HG02840 (cell line): Measurements from ENCODE around the gene MAPT.
"Not testable (repeated sequence)": the region's sequence is repeated elsewhere in the genome, so short reads cannot be mapped to it uniquely, and the experiment has no call there.

ENCODE experiments used
- ATAC-seq: cut with Tn5 transposase; IDR thresholded peaks from one replicate; pipeline ENCODE4 v1.9.1; 2021; ENCODE audit warnings: mild to moderate bottlenecking, moderate library complexity, moderate number of reproducible peaks; ENCODE audit not compliant: unreplicated experiment, low FRiP score

Gene MAPT

DNA sequence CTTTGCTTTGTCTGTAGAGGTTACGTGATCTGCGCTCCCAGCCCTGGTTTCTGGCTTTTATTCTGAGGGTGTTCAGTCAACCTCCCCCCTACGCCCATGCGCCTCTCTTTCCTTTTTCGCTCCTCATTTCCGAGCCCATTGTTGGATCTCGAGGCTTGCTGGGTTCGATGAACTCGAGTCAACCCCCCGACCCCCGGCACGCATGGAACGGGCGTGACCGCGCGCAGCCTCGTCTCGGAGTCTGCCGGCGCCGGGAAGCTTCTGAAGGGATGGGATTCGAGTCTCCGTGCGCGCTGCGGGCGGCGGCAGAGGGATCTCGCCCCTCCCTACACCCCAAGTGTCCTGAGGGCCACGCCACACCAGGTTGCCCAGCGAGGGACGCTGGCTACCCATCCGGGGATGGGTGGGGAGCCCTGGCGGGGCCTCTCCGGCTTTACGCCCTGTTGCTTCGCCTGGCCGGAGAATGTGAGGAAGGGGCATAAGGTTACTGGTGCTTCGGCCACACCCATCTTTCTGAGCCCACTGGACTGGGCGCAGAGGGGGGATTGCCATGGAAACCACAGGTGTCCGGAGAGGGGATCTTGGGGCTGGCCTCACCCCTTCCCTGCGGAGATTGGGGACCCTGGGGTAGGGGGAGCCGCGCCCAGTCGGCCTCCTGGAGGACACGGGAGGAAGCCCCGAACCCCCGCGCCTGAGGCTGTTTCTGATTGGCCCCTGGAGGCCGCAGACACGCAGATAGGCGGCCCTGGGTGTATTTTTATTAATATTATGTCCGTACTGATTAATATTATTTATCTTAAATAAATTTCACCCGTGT, 1.8 kb downstream of the MAPT start:
- no peak for ATAC-seq

DNA sequence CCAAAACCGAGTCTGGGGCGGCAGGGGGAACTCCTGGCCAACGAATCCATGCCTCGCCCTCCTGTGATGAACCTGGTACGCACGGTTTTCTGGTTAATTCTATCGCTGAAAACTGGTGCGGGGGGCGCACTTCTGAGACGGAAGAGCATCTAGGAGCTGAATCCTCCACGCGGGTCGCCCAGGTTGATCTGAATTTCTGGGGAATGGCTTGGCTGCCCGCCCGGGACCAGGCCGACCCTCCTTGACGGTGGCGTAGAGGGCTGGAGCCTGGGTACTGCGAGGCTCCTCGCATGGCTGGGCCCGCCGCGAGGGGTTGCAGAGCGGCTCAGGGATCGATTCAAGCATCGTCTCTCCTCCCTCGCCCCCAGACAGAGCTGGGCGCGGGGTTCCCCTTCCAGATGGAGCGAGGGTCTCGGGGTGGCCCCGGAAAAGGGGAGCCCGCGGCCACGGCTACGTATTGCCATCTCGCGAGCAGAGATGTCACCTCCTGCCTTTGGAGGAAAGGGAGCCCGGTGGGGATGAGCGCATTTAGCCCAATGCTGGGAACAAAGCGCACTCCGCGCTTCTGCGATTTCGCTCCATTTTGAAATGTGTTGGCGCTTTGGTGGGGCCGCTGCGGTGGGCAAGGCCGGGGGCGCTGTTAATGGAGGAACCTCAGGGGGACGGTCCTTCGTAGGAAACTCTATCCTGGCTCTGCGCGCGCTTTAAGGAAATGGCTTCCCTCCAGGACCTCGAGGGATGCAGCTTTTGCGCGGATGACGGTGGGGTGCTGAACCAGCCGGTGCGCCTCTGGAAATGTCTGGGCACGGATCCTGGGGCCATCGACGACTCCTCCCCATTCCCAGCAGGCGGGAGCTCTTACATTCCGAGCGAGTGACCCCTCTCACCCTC, 2.7 kb downstream of the MAPT start:
- ATAC-seq: no peak

DNA sequence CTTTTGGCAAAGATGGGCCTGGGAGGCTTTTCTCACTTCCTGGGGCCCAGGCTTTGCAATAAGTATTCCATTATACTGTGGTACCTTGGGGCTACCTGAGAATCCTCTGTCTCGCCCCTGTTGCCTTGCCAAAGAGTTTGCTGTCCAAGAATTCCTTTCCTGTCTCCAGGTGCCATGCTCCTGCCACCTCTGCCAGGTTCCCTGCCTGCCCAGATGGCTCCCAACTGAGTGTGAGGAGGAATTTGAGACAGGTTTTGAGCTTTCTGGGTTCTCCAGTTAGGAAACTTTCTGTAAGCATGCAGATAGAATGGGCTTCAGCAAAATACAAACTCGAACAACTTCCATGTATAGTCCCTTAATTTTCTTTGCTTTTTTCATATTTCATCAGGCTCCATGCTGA, 5.8 kb downstream of the MAPT start:
- no peak for ATAC-seq

DNA sequence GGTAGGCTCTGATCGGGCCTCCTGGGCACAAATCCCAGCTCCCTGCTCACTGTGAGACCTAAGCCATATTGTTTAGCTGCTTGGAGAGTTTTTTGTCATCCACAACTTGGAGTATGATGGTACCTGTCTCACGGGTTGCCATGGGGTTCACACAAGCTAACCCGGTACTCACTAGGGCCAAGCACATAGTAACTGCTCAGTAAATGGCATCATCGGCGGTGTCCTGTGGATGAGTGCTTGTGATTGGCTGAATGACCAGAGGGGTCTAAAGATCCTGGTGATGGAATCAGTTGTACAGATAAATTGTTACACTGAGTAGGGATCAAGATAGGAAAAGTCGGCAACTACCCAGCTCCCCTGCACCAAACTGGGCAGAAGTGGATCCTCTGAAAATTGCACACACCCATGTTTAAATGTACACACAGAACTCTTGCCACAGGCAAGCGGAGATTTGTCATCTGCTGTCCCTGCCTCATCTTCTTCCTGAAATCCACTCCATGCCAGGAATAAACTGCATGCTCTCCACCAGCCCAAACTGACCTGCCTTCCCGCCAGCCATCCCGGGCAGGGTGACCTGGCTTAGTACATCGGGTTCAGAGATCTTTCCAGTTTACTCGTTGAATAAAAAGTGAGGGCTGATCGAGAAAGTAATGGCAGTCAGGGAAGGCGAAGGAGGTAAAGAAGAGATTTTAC, 6.5 kb downstream of the MAPT start:
- no peak for ATAC-seq

DNA sequence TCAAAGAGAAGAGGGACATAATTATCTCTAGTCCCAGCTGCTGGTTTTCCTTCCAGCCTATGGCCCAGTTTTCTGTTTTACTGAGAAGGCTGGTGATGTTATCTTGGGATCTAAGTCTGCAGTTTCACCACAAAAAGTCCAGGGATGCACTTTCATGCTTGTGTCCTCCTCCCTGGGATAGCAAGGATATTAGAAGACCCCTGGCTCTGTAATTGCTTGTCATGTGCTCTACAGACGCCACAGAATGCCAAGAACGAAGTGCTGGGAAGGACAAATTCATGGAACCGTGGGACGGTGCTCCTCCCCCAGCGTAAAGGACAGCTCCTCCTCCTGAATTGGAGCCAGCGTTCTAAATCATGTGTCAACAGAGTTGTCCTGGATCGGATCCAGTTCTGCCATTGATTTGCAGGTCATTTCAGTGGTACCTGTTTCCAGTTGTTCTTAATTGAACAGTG, 8.6 kb downstream of the MAPT start:
- no peak for ATAC-seq

DNA sequence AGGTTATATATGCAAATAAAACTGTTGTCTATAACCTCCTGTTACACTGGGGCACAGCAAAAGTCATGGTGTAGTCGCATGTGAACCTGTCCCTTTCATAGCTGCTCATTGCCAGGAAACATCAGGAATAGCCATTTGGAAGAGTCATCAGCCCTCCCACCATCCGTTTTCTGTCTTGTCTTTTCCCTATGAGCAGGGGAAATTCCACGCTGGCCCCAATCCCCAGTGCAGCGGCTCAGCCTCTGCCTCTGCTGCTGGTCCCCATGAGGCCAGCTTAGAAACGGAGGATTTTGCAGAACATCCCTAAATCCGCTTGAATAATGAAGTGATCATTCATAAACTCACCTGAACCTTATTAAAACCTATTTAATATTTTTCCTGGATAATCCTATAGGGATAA, 10.5 kb downstream of the MAPT start:
- ATAC-seq: no peak

DNA sequence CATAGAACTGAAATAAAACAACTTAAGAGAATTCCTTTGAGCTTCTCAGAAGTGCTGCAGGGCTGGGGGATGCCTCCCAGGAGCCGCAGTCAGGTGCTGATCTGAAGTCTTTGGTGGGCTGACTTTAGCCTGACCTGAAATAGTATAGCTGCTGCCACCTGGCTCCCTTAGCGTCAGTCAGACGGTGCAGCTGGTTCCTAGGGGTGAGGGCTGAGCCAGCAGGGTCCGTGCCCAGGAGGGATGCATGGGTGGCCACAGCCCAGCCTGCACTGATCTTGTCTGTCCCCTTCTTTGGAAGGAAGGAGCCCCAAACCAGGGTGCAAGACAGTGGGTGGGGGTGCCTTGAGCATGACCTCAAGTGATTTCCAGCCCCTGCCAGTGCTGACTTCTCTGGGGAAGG, 11.5 kb downstream of the MAPT start:
- no peak for ATAC-seq

DNA sequence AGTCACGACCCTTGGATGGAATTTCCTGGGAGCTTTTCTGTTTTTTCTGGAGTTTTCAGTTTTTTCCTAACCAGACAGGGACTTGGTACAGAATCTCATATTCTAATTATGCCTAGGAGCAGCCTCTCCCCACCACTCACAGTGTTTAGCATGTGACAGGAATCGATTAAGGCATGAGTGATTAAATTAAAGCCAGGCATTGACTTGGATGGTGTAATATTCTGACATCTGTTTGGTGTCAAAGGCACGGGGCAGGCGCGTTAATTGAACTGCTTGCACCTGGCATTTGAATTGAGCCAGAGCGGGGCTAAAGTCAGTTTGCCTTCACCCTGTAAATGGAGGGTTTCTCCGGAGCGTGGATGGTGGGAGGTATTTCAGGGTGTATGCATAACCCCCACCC, 11.9 kb downstream of the MAPT start:
- no peak for ATAC-seq

DNA sequence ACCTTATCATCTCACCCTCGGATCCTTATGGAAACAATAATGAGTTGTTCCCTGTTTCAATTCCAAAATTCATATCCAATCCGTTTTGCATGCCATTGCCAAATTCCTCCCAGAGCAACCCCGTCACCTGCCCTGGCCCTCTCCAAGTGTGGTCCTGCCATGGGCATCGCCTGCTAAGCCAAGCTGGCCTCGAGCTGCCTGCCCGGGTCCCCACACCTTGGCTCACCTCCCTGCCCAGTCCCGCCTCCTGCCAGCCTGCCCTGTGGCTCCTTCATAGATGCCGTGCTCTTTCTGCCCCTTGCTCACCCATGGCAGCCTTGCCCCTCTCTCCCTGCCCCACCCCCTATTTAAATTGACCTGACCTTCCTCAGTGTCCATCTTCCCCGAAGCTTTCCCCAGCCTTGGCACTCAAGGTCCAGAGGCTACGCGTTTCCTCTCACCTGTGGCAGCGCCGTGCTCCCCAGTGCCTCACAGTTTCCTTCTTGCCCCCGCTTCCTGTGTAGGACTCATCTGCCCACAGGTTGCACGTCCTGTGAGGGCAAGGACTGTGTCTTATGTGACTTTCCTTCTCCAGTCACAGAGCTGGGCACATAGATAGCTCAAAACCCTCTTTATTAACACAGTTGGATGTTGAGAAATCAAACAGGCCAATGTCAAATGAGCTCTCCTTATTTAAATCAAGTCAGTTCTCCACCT, 12.7 kb downstream of the MAPT start:
- ATAC-seq: no peak

DNA sequence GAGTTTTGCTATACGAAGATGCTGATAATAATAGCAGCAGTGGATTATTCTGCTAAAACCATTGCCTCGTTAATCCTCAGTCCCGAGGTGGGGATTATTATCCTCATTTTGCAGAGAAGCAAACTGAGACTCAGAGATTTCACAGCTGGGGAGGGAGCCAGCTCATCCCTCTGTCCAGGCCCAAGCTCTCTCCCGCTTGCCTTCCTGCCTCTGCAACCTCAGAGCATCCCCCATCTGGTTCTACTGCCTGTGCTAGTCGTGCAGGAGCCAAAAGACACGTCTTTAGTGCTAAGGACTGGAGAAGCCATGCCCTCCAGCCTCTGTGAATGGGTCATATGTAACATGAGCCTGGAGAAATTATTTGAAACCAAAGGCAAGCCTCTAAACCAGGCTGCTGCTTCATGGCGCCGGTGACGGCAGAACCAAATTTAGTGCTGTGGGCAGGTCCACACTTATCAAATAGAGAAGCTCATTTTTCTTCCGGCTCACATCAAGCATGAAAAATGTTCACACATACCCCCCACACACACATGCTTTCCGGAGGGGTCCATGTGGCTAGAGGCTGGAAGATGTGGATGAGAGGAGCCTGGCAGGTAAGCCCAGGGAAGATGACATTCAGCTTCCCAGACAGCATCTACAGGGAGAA, 13.5 kb downstream of the MAPT start:
- ATAC-seq: no peak

DNA sequence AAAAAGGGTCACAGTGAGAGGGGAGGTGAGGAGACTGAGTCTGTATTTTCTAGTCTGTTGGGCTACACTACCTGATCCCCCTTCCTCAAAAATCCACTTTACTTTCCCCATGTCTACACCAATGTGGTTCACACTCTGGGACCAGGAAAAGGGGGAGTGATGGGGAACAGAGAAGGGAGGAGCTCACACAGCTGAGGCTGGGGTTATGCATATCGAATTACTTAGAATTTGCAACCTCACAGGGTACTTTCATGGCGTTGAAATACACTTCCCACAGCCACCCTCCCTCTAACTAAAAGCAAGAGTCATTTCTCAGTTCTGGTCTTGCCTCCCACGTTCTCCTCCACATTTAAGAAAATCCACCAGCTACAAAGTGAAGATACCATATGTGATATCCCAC, 14.1 kb downstream of the MAPT start:
- ATAC-seq: no peak

DNA sequence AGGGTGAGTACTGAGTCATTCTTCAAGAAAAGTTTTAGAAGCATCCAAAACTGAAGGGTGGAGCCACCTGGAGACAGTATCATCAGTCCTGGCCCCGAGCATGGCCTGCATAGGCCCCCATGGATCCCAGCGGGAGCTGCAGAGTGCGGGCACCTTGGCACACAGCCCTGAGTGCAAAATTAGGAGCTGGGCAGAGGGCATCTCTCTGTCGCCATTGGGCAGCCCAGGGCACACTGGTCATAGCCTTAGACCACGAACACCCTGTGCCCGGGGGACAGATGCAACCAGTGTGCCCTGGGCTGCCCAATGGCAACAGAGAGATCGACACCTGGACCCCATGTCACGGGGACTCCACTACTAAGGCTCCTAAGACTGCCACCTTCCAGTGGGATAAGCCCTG, 14.6 kb downstream of the MAPT start:
- ATAC-seq: no peak

DNA sequence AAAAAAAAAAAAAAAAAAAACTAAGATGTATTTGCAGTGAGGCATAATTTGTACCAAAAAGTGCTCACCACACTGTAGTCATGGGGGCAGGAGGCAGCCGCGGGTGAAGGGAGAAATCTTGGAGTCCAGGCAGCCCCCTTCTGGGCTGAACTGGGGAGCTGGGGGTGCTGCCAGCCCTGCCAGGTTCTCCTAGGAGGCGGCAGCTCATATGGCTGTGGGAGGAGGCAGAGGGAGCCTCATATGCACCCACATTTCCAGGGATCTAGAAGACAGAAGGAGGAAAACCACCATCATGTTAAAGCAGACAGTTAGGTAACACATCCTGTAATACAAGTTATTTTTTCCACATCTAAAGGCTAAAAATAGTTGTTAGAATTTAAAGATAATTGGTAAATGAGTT, 16.3 kb downstream of the MAPT start:
- ATAC-seq: no peak

DNA sequence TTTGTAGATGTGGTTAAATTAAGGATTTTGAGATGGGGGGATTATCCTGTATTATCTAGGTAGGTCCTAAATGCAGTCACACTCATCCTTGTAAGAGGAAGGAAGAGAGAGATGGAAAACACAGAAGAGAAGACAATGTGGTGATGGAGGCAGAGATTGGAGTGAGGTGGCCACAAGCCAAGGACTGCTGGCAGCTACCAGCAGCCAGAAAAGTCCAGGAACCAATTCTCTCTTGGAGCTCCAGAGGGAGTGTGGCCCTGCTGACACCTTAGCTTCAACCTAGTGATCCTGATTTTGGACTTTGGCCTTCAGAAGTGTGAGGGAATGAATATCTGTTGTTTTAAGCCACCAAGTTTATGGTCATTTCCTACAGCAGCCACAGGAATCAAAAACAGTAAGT, 18.0 kb downstream of the MAPT start:
- ATAC-seq: no peak

DNA sequence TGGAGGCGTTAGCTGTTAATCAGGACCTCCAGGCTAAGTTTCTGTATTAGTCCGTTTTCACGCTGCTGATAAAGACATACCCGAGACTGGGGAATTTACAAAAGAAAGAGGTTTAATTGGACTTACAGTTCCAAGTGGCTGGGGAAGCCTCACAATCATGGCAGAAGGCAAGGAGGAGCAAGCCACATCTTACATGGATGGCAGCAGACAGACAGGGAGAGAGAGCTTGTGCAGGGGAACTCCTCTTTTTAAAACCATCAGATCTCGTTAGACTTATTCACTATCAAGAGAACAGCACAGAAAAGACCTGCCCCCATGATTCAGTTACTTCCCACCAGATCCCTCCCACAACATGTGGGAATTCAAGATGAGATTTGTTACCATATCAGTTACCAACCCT, 18.7 kb downstream of the MAPT start:
- not testable (repeated sequence) for ATAC-seq

DNA sequence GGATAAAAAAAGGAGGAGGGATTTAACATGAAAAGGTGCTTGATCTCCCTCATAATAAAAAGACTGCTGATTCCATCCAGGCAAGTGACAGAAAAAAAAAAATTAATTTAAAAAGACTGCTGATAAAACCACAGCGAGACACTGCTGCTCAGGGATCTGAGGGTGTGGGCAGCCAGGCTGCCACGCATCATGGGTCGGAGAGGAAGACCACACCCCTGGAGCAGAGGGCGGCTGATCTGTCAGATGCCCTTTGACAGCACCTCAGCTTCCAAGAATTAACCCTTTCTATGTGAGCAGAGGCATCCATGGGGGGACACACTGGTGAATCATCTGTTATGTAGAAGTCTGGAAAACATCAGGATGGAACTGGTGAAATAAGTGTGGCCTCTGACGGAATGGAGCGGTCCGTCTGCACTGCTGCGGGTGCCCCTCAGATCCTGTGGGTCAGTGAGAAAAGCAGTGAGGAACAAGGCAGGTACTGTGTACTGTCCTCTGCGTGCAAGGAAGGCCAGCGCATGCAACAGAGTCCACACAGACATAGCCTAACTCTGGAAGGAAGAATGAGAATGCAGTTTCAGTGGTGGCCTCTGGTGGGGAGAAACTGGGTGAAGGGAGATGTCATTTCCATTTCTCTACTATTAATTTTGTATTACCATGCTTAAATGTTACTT, 19.8 kb downstream of the MAPT start:
- ATAC-seq: no peak

DNA sequence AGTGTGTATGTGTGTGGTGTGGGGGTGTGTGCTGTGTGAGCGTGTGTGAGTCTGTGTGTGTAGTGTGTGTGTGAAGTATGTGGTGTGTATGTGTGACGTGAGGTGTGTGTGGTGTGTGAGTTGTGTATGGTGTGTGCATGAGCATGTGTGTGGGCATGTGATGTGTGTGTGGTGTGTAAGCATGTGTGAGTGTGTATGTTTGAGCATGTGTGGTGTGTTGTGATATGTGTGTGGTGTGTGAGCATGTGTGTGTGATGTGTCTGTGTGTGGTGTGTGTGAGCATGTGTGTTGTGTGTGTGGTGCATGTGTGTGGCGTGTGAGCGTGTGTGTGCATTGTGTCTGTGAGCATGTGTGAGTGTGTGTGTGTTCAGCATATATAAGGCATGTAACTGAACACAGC, 20.9 kb downstream of the MAPT start:
- no peak for ATAC-seq

DNA sequence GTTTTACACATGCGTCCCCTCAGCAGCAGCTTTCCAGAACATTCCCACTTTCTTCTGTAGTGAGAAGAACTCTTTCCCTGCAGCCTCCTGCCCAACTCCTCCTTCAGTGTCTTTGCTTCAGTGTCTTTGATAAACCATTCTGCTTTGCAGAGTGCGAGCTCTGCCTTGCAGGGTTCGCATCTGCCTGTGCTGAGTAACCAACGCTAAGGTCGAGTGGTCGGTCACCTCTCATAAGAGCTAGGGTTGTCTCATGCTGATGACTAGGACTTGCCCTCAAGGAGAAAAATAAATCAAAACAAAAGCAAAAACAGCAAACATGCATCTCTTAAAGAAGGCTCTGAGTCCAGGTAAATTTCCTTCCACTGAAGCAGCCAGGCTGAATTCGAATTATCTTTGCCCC, 22.7 kb downstream of the MAPT start:
- ATAC-seq: no peak

DNA sequence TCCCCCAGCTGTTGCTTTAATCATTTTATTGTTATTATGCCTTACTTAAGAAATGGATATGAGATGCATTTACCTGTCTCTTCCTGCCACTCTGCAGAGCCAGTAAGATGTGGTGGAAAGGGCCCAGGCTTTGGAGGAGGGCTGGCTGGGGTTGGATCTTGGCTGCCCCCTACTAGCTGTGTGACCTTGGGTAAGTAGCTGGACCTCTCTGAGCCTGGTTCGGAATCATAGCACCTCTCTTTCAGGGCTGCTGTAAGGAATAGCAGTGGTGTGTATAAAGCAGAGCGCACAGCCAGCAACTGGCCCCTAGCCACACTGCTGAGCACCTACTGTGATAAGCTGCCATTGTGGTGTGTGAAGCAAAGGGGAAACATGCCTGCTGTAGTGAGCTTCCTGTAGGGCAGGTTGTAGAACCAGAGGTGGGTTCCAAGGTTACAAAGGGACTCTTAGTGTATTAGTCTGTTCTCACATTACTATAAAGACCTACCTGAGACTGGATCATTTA, 23.9 kb downstream of the MAPT start:
- ATAC-seq: no peak
